Measurements from ENCODE around the gene AKIP1.
"Not testable (repeated sequence)": the region's sequence is repeated elsewhere in the genome, so short reads cannot be mapped to it uniquely, and the experiment has no call there.

Gene AKIP1

GRCh38 chr11:8911029-8911823 lies at the start of gene AKIP1:
Gene AKIP1, plus strand, starts transcription at chr11:8911189. Its CDS starts 261 bp downstream, at chr11:8911450.
- DNase-seq: peak; percentile 88

GRCh38 chr11:8863838-8864237 lies 47.2 kb upstream of the AKIP1 start:
- peak; percentile 93 for DNase-seq

- DNase-seq: no peak
Measured at GRCh38 chr11:8865304-8865703, 45.7 kb upstream of the AKIP1 start.

- no peak for DNase-seq
Measured at GRCh38 chr11:8867035-8867434, 44.0 kb upstream of the AKIP1 start.

- no peak for DNase-seq
Measured at GRCh38 chr11:8867931-8868631, 42.9 kb upstream of the AKIP1 start.

GRCh38 chr11:8870411-8871170 lies 40.4 kb upstream of the AKIP1 start:
- DNase-seq: peak; percentile 47

GRCh38 chr11:8871171-8871775 lies 39.7 kb upstream of the AKIP1 start:
- DNase-seq: peak; percentile 43

- DNase-seq: no peak
Measured at GRCh38 chr11:8871962-8872361, 39.0 kb upstream of the AKIP1 start.

GRCh38 chr11:8873741-8874405 lies 37.1 kb upstream of the AKIP1 start:
- no peak for DNase-seq

GRCh38 chr11:8878771-8879170 lies 32.2 kb upstream of the AKIP1 start:
- DNase-seq: no peak

GRCh38 chr11:8881585-8881984 lies 29.4 kb upstream of the AKIP1 start:
- not testable (repeated sequence) for DNase-seq

GRCh38 chr11:8886322-8886721 lies 24.7 kb upstream of the AKIP1 start:
- DNase-seq: no peak

GRCh38 chr11:8891185-8891584 lies 19.8 kb upstream of the AKIP1 start:
- DNase-seq: not testable (repeated sequence)

GRCh38 chr11:8899119-8899753 lies 11.8 kb upstream of the AKIP1 start:
- DNase-seq: no peak

GRCh38 chr11:8905528-8906165 lies 5.3 kb upstream of the AKIP1 start:
- no peak for DNase-seq

GRCh38 chr11:8907116-8907515 lies 3.9 kb upstream of the AKIP1 start:
- DNase-seq: no peak

GRCh38 chr11:8908099-8908498 lies 2.9 kb upstream of the AKIP1 start:
- no peak for DNase-seq

- no peak for DNase-seq
Measured at GRCh38 chr11:8910649-8911026, 351 bp upstream of the AKIP1 start.

GRCh38 chr11:8913961-8914660 lies 3.1 kb downstream of the AKIP1 start:
- DNase-seq: peak; percentile 70

- DNase-seq: no peak
Measured at GRCh38 chr11:8914661-8915018, 3.7 kb downstream of the AKIP1 start.
